GM19043 (cell line): ENCODE measurements around the gene CSNK2A1.

ENCODE experiments used
- ATAC-seq: cut with Tn5 transposase; IDR thresholded peaks from one replicate; pipeline ENCODE4 v1.9.1; 2021; ENCODE audit warnings: low read depth; ENCODE audit not compliant: unreplicated experiment

The CSNK2A1 gene

DNA sequence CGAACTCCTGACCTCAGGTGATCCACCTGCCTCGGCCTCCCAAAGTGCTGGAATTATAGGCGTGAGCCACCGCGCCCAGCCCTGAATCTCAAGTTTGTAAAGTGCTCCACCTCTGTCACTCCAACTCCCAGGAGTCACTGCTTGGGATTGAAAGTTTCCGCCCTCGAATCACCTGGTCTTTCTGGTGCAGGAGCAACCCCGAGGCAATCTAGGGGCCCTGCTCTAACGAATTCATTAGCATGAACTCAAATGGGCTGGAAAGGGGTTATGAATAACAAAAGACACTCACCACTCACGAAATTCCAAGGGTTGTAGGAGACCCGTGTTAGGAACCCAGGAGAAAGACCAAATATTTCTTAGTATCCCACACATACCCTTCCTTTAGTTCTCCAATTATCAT lies 109.4 kb downstream of the CSNK2A1 start:
- no peak for ATAC-seq

DNA sequence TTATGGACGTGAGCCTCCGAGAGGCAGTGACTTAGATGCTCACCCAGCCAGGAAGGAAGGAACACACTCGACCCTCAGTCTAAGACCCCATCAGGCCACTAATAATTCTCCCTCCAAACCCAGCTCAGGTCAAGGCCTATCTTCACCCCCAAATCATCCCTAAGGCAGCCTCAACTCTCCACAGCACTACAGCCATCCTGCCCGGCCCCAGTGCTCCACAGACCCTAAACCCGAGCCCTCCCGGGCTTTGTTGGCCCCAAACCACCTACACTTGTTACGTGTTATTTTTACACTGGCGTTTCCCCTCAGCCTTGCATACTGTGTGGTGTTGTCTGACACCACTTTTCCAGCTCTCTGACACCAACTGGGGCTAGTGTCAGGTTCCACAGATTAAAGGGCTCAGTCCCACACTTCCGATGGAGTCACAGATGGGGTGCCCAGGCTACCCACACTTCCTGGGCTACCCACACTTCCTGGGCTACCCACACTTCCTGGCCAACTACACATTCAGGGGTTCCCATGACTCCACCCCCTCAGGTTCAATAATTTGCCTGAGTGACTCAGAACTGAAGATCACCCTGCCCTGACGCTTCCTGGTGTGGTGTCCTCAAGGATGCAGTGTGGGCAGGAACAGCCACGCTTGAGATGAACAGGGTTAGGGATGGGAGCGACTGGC lies 110.2 kb downstream of the CSNK2A1 start:
- peak; percentile 94 for ATAC-seq

DNA sequence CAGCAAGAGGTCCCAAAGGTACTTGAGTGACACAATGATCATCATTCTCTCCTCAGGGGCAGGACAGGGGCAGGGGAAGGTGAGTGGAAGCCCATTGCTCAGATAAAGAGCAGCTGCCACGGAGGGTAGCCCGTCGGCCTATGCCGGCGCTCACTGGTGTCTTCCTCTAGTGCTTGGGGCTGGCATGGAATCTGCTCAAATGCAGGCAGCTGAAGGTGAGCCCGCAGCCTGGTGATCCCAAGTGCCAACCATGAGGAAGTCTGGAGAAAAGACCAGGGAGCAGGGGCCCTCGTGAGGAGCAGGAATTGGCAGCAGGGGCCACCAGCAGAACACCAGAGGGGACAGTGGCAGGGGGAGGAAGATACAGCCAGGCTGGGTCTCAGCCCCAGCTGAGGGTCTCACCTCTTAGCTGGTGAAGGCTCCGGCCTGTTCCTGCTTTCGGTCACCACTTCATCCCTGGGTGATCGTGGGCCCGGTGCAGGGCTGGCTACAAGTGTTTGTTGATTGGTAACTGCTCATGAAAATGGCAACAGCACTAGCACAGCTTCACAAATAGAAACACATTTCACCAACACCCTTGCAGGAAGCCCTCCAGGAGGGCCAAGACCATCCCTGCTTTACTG lies 110.8 kb downstream of the CSNK2A1 start:
- ATAC-seq = no peak

DNA sequence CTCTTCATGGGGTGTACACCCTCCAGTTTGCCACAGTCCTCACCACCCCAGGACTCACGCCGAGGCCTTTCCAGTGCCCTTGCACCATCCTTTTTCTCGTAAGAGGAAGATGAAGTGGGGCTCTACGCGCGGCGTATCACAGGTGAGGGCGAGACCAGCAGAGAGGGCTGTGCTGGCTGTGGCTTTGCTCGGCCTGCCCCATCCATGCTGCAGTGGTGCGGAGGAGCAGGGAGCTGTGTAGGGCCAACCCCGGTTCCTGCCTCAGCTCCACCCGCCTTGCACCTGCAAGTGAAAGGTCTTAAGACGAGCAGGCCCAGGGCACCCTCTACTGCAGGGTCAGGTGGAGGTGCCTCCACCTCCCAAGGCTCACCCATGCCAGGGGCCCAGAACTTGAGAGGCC lies 111.4 kb downstream of the CSNK2A1 start:
- no peak for ATAC-seq

DNA sequence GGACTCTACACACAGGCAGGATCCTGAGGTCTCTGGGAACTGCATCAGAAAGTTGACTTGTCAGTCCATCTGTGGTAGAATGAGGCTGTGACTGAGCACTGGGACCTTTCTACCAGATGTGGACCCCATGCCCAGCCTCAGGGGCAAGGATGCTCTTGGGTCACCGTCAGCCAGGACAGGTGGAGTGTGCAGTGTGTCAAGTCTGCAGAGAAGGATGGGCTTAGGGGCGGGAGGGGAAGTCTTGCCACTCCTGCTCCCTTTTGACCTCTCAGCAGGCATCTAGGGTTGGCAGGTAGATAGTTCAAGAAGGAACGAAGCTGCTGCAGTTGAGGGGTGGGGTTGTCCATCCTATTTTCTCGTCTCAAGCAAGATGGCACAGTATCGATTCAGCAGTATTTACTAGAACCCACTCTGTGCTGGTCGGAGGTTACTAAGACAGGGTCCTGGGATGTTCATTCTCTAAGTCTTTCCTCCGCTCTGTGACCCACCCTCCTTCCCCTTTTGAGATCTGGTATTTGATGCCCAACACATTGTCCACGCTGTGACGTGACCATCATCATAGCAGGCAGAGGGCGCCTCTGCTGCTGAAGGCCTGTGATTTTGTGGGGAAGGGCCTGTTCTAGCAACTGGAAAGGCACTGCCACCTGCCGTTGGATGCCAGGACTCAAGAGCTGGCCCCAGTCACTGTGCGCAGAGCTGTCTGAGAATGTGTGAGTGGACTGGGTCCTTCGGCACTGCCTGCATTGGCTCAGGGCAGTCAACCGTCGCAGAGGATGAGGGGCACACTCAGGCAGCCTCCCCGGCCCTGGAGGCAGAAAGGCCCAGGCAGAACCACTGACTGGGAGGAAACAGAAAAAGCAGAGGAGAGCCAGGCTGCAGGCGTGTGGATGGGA lies 112.3 kb downstream of the CSNK2A1 start:
- no peak for ATAC-seq

DNA sequence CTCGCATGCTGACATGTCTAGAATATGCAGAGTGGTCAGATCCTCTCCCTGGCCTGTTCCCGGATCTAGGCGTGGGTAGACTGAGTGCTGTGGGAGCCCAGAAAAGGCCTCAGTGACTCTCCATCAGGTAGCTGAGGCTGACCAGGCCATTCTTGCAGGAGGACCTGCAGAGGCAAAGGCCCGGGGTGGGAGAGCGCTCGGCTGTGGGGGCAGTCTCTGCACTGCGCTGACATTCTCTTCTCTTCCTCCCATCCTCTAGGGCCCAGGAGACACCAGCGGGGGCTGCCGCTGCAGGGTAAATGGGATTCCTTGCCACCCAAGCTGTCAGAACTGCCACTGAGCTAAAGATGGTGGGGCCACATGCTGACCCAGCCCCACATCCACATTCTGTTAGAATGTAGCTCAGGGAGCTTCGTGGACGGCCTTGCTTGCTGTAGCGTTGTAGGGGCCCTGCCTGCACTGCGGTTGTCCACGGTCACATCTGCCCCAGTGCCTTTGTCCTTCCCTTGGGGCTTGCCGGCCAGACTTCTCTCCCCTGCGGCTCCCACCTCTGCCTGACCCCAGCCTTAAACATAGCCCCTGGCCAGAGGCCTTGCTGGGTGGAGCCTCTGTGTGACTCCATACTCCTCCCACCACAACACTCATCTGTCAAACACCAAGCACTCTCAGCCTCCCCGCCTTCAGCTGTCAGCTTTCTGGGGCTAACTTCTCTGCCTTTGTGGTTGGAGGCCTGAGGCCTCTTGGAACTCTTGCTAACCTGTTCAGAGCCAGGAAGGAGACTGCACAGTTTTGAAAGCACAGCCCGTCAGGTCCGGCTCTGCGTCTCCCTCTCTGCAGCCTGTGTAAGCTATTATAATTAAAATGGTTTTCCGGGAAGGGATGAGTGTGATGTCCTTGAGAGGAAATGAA lies 113.2 kb downstream of the CSNK2A1 start:
- no peak for ATAC-seq

DNA sequence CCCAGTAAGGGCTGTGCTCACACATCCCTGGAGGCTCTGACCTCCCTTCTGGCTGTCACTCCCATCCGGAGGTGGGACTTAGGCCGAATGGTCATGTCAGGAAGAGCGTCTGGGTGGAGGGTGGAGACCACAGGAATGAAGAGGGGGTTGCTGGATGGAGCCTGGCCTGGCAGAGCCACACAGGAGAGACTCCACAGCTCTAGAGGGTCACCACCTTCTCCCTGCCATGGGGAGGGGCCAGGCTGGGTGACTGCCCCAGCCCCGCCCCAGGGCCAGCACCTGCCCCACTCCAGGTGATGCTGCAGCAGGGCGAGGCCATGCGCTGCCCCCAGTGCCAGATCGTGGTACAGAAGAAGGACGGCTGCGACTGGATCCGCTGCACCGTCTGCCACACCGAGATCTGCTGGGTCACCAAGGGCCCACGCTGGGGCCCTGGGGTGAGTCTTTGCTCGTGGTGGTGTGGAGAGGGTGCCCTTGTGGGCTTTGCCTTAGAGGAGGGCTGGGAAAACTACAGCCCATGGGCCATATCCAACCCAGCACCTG lies 114.9 kb downstream of the CSNK2A1 start:
- no peak for ATAC-seq

DNA sequence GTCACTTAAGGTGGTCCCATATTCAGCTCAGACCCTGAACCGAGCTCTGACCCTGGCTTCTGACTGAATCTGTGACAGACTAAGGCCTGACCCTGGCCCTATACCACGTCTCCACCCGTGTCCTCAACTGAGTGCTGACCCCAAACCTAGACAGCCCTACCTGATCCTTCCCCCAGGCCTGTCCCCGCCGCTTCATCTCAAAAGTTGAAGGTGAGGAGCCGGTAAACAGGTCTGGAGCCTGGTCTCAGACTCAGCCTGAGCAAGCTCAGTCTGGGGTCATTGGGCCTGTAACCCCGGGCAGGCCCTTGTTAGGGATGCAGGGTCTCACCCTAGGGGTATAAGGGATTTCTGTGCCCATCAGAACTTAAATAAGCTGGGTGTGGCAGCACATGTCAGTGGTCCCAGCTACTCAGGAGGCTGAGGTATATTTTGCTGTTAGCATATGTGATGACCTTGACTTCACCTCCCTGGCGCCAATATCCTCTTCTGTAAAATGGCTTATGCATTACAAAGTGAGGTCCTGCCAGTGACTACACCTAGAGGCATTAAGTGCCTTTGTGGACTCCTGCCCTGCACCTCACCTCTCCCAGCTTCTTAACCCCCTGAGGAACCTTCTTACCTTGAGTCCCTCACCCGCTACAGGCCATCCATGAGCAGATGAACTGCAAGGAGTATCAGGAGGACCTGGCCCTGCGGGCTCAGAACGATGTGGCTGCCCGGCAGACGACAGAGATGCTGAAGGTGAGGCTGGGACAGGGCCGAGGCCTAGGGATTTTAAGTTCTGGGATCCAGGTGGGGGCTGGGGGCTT lies 115.5 kb downstream of the CSNK2A1 start:
- ATAC-seq = no peak

DNA sequence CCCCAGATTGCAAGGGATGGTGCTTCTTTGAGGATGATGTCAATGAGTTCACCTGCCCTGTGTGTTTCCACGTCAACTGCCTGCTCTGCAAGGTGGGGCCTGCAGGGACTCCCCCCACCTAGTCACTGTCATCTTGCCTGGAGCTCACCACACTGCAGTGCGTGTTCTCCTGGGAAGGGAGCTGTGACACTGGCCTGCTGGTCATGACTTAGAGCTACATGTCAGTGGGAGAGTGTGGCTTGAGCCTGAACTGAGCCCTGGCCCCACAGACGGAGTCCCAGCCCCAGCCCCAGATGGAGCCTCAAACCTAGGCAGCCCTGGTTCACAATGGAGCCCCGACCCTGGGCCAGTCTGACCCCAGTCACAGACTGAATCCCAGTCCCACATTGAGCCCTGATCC lies 116.2 kb downstream of the CSNK2A1 start:
- ATAC-seq = no peak

DNA sequence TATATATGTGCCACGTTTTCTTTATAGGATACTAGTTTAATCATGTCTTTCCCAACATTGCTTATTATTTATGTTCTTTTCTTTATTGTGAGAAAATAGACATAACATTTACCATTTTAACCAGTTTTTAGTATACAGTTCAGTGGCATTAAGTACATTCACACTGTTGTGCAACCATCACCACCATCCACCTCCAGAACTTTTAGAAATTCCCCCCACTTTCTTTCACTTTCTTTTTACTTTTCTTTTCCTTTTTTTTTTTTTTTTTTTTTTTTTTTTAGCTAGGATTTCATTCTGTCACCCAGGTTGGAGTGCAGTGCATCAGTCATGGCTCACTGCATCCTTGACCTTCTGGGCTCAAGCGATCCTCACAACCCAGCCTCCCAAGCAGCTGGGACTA lies 117.0 kb downstream of the CSNK2A1 start:
- ATAC-seq = no peak
